ENCODE data around the gene MET.

Gene MET

DNA sequence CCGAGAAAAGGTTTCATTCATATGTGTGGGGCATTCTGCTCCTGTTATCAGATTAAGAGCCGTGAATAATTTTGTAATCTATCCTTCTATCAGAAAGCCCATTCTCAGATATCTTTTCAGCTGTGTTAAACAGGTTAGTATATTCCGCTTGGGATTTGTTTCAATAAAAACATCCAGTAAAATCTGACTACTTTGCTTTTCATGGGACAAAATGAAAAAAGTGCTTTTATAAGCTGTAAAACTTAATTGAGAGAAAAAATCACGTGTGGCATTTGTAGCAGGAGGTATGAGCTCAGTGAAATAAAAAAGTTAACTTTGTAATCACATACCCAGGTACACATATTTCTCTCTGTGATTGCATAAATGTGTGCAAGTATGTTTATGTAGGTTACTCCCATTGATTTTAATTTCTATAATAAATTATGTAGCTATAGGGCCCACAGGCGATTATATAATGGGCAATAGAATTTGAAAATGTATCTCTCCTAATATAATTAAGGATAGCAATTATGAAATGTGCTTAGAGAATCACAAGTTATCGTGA lies 3.9 kb downstream of the MET start:
- DNase-seq: no peak
- Mint-ChIP-seq H3K4me1 (peaks cover 25% of the 10 kb centered on the region), H3K27ac (no peak overlapping the region), H3K9me3 (no peaks in the 10 kb centered on the region), H3K27me3 (ENCODE audit: low read depth, poor library complexity) (peaks cover 72% of the 10 kb centered on the region), H3K36me3 (ENCODE audit: low read depth) (no peaks in the 10 kb centered on the region), H3K4me3 (no peak overlapping the region)
- TF ChIP-seq, protein P1, sequence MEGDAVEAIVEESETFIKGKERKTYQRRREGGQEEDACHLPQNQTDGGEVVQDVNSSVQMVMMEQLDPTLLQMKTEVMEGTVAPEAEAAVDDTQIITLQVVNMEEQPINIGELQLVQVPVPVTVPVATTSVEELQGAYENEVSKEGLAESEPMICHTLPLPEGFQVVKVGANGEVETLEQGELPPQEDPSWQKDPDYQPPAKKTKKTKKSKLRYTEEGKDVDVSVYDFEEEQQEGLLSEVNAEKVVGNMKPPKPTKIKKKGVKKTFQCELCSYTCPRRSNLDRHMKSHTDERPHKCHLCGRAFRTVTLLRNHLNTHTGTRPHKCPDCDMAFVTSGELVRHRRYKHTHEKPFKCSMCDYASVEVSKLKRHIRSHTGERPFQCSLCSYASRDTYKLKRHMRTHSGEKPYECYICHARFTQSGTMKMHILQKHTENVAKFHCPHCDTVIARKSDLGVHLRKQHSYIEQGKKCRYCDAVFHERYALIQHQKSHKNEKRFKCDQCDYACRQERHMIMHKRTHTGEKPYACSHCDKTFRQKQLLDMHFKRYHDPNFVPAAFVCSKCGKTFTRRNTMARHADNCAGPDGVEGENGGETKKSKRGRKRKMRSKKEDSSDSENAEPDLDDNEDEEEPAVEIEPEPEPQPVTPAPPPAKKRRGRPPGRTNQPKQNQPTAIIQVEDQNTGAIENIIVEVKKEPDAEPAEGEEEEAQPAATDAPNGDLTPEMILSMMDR (IDR thresholded peaks at IDR 0.05): no peak

DNA sequence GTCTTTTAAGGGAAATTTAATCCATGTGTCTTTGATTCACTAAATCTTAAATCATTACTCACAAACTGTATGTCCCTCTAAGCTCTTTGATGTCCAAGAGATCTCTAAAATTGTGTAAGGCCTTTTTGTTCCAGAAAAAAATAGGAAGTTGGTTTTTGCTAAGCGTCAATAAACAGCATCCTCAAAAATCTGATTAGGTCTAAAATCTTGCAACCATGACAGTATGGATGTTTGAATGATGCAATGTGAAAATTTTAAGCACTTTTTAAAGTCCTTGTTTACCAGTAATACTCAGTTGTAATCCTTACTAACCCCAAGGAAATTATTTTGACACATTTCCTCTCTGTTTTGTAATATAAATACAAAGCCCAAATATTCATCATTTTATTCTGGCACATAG lies 6.8 kb downstream of the MET start:
- Mint-ChIP-seq H3K4me3 (no peak overlapping the region), H3K9me3 (no peaks in the 10 kb centered on the region), H3K27me3 (ENCODE audit: low read depth, poor library complexity) (peaks cover 50% of the 10 kb centered on the region), H3K36me3 (ENCODE audit: low read depth) (no peaks in the 10 kb centered on the region), H3K27ac (no peak overlapping the region), H3K4me1 (peaks cover 5% of the 10 kb centered on the region)
- TF ChIP-seq, protein P1 (IDR thresholded peaks at IDR 0.05): no peak
- no peak for DNase-seq

DNA sequence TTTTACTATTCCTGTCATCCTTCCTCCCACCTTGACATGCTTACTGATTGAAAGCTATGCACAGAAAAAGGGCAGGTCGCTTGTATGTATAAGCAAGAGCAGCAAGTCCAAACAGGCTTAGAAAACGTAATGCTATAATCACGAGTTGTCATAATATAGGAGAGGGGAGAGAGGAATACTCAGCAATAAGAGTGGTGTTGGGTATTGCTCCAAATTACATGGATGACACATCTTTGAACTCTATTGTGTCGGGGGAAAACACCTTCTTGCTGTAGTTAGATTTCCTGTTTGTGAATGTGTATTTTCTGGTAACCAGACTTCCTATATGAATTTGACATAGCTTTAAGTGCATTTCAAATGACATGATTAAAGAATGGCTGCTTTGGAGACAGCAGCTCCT lies 7.5 kb downstream of the MET start:
- no peak overlapping the region for H3K4me3 Mint-ChIP-seq
- H3K27ac Mint-ChIP-seq: no peak overlapping the region
- TF ChIP-seq, protein P1 (IDR thresholded peaks at IDR 0.05): no peak
- no peak for DNase-seq
- H3K9me3 Mint-ChIP-seq: no peaks in the 10 kb centered on the region
- H3K36me3 Mint-ChIP-seq (ENCODE audit: low read depth): no peaks in the 10 kb centered on the region
- H3K4me1 Mint-ChIP-seq: peaks cover 4% of the 10 kb centered on the region
- H3K27me3 Mint-ChIP-seq (ENCODE audit: low read depth, poor library complexity): peaks cover 48% of the 10 kb centered on the region

DNA sequence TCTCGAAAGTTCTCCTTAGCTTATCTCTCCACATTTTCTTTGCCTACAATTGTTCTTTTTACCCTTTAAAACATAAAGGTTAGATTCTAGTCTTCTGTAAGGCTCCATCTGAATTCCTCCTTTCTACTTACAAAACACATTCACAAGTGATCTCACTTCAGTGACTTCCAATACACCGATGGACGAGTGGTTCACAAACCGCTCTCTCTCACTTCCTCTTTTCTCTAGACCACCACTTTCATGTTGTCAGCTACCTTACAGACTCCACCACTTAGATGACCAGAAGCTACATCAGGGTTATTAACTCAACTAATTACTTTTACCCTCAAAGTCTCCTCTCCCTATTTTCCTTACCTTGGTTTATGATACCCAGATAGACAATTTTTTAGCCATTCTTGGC lies 11.8 kb downstream of the MET start:
- Mint-ChIP-seq H3K4me1 (peaks cover 3% of the 10 kb centered on the region), H3K36me3 (ENCODE audit: low read depth) (no peaks in the 10 kb centered on the region), H3K27ac (no peak overlapping the region), H3K4me3 (no peak overlapping the region), H3K9me3 (no peaks in the 10 kb centered on the region), H3K27me3 (ENCODE audit: low read depth, poor library complexity) (peaks cover 31% of the 10 kb centered on the region)
- TF ChIP-seq, protein P1 (IDR thresholded peaks at IDR 0.05): no peak
- DNase-seq: no peak

DNA sequence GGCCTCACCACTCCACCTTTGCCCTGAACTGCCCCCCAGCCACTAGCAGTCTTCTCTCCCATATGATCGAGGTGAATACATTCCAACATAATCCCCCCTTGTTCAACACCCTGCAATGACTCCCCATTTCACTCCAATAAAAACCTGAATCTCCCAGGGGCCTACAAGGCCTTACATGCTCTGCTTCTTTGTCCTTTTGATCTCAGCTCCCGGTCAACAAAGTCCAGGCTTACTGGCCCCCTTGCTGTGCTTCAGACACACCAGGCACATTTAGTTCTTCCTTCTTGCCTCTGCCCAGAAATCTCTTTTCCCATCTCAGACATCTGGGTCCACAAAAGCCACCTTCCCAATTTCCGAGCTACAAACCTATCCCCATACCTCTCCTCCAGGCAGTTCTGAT lies 14.0 kb downstream of the MET start:
- no peak overlapping the region for H3K4me3 Mint-ChIP-seq
- H3K36me3 Mint-ChIP-seq (ENCODE audit: low read depth): no peaks in the 10 kb centered on the region
- no peak for DNase-seq
- H3K27me3 Mint-ChIP-seq (ENCODE audit: low read depth, poor library complexity): peaks cover 31% of the 10 kb centered on the region
- TF ChIP-seq, protein P1 (IDR thresholded peaks at IDR 0.05): no peak
- H3K27ac Mint-ChIP-seq: no peak overlapping the region
- H3K9me3 Mint-ChIP-seq: no peaks in the 10 kb centered on the region
- H3K4me1 Mint-ChIP-seq: peaks cover 3% of the 10 kb centered on the region

DNA sequence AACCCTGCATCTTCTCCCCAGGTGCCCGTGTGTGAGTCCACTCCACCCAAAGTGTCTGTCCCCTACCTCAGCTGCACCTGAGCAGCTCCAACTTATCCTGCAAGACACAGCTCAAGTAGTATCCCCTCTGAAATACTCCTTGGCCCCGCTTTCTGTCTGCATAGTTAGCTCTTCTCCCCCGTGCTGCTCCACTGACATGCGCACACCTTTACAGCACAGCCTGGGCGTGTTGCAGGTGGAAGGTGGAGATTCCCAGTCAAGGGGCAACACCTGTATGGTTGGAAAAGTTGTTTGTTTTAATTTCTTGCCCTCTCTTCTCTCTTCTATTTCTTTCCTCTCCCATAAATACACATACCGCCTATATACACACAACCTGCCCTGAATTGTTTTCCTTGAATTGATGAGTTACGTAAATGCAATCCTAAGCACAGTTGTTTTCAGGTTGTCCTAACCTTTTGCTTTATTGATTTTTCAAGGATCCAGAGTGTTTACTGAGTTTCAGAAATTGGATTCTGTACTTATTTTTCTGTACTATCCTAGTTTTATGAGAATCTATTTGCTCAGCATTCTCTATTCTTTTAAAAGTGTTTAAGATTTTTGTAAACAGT lies 14.9 kb downstream of the MET start:
- Mint-ChIP-seq H3K4me3 (no peak overlapping the region), H3K27ac (no peak overlapping the region), H3K4me1 (peaks cover 3% of the 10 kb centered on the region), H3K27me3 (ENCODE audit: low read depth, poor library complexity) (peaks cover 31% of the 10 kb centered on the region), H3K36me3 (ENCODE audit: low read depth) (no peaks in the 10 kb centered on the region), H3K9me3 (no peaks in the 10 kb centered on the region)
- DNase-seq: no peak
- TF ChIP-seq, protein P1 (IDR thresholded peaks at IDR 0.05): no peak
